ENCODE data around the gene KCNH8. TPM values are rescaled to one million over a fixed set of nuclear protein-coding genes. Genes with fewer than 3 reads are reported as not detected.

The KCNH8 gene
- total and polyA plus RNA-seq, 10 of the 15 experiments (the other 5 are each of a cell fraction or from before 2014, with no cell fraction given): under 0.01 to 0.18 (median 0.07) TPM; not detected in 2

- WGBS (ENCODE audit: insufficient coverage, insufficient replicate concordance, low lambda C conversion rate, missing lambda C conversion rate): under 1% methylated on average over 5 of the region's 5 CpGs
- Histone ChIP-seq H3K36me3 (ENCODE audit: control insufficient read depth in 2 of 2, insufficient read depth in 2 of 2, low read length in 1 of 2) (no peaks in the 10 kb centered on the region), H3K4me2 (ENCODE audit: control insufficient read depth, insufficient read depth) (no peak overlapping the region), H3K27me3 (replicated peaks in 1 of 2; ENCODE audit: control insufficient read depth in 2 of 2, insufficient read depth in 2 of 2, low read length in 1 of 2) (no peaks in the 10 kb centered on the region), H3K4me1 (ENCODE audit: control insufficient read depth, insufficient read depth, low read length) (peaks cover 14% of the 10 kb centered on the region), H3K27ac (ENCODE audit: control insufficient read depth, insufficient read depth) (no peak overlapping the region), H3K9ac (ENCODE audit: control insufficient read depth, insufficient read depth, low read length) (no peak overlapping the region), H3K9me3 (replicated peaks; ENCODE audit: control insufficient read depth, insufficient read depth, low read length) (no peaks in the 10 kb centered on the region), H4K20me1 (ENCODE audit: control insufficient read depth, insufficient read depth) (no peaks in the 10 kb centered on the region), H2AFZ (ENCODE audit: control insufficient read depth, low read depth, low read length) (no peak overlapping the region; the same call in 1 of the 2 replicates), H3K4me3 (no peak overlapping the region), H3K79me2 (ENCODE audit: control insufficient read depth, insufficient read depth, low read length) (no peaks in the 10 kb centered on the region)
- ChIA-PET POLR2A (interaction anchor here (0.5 to 1.0 kb wide), 2 partner anchors 447 to 1479 kb away, joined by 3 to 5 read pairs; no protein-coding TSS in a partner anchor), RAD21 (ENCODE audit: unreplicated experiment) (interaction anchor here (0.6 to 3.7 kb wide), 9 partner anchors 13 to 521 kb away, joined by 3 to 31 read pairs (median 3); no protein-coding TSS in a partner anchor), SMC1A (ENCODE audit: uncharacterized antibody, unreplicated experiment) (interaction anchor here (0.8 to 3.3 kb wide), 17 partner anchors 8 to 521 kb away, joined by 3 to 53 read pairs (median 5); no protein-coding TSS in a partner anchor), CTCF (interaction anchor here (0.6 to 6.7 kb wide), 35 partner anchors 8 to 991 kb away, joined by 3 to 72 read pairs (median 3); no protein-coding TSS in a partner anchor)
- ATAC-seq (peak; percentile 97), DNase-seq (ENCODE audit: low read depth, low spot score) (no peak), FAIRE-seq (peak; percentile 81)
- no TSS peak for BruUV-seq (replicated peaks)
- intact Hi-C loops (cut with micrococcal nuclease; ENCODE audit: unreplicated experiment): loop anchor here (1.0 to 10.0 kb wide), 4 partner anchors 137 to 517 kb away; no protein-coding TSS in a partner anchor
- in situ Hi-C loops (cut with MboI): loop anchor here (5.0 kb wide), 2 partner anchors 193 to 518 kb away; no protein-coding TSS in a partner anchor
- no peak for TF ChIP-seq YY1 (IDR thresholded peaks at IDR 0.05; ENCODE audit: low read depth, low read length)
- no peak for TF ChIP-seq NRF1 (conservative IDR thresholded peaks at IDR 0.05; ENCODE audit: low read depth, low read length)
- no peak for TF ChIP-seq EGR1 (IDR thresholded peaks at IDR 0.05; ENCODE audit: borderline replicate concordance in 1 of 2, low read depth in 2 of 2, low read length in 2 of 2)
- peak; percentile 59 to 72 (median 70); a peak in 5 of 6 replicates for TF ChIP-seq CTCF (IDR thresholded peaks at IDR 0.05 in 2 of 3, conservative IDR thresholded peaks at IDR 0.05 in 1 of 3; ENCODE audit: control insufficient read depth in 2 of 3, extremely low read depth in 1 of 3, insufficient read depth in 1 of 3, low read depth in 3 of 3, low read length in 3 of 3)
- TF ChIP-seq SMC3 (IDR thresholded peaks at IDR 0.05; ENCODE audit: borderline replicate concordance, low read length): peak; percentile 79; the same call in 1 of the 2 replicates
- peak; percentile 96 for TF ChIP-seq RAD21 (IDR thresholded peaks at IDR 0.05; ENCODE audit: insufficient read depth, low read depth, low read length)
- no peak for TF ChIP-seq ZBTB40 (IDR thresholded peaks at IDR 0.05; ENCODE audit: borderline replicate concordance)
- TF ChIP-seq CBX5 (IDR thresholded peaks at IDR 0.05; ENCODE audit: low read depth): peak; percentile 44; the same call in 1 of the 2 replicates
Measured at GRCh38 chr3:19348941-19349564, 200.7 kb downstream of the KCNH8 start.
